Measurements from ENCODE around the gene ILKAP. TPM values are rescaled to one million over a fixed set of nuclear protein-coding genes. Genes with fewer than 3 reads are reported as not detected.

The ILKAP gene
- total RNA-seq, 1 experiment from 2014 or later: 41.5 TPM

DNA sequence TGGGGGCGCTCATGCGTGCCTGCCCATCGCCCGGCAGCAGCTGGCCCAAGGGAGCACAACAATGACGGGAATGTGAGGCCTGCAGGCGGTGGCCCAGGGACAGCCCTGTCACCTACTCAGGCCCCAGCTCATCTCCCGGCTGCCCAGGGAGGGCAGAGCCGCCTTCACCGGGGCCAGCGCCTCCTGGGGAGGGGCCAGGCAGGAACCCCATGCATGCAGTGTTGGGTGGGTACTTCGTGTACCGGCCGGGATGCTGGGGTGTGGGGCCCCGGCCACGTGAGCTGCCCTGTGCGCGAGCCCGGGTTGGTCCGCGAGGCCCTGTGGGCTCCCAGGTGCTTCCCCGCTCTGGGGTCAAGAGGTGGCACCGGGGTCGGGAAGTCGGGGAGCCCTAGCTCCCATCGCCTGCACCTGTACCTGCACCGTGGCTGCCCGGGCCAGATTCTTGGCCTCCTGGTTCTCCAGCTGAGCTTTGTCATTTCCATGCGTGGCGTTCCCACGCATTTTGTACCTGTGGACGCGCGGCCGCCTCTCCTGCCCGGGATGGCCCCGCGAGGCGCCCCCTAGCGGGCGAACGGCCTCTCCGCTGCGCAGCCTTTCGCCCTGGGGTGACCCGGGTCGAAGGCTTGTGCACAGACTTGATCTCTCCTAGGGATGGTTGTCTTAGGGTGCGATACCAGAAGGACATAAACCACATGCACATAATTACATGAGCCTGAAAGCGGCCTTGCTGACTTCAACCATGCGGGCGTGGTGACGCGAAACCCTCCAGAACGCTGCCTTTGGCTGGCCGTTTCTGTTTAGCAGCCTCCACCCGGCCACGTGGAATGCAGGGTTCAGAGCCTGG lies 64.1 kb downstream of the ILKAP start:
- Histone ChIP-seq H3K27me3 (ENCODE audit: insufficient read depth, low read length) (no peaks in the 10 kb centered on the region), H3K23me2 (ENCODE audit: insufficient read length, low read depth, low read length, poor library complexity, severe bottlenecking) (no peaks in the 10 kb centered on the region), H3T11ph (ENCODE audit: low read length) (no peak overlapping the region), H3K23ac (ENCODE audit: insufficient read length, low read depth, low read length) (no peak overlapping the region), H3K18ac (ENCODE audit: insufficient read length, low read depth, low read length) (no peak overlapping the region), H3K9me3 (ENCODE audit: control insufficient read depth, low read depth, low read length) (no peaks in the 10 kb centered on the region), H2BK20ac (ENCODE audit: low read depth, low read length, poor library complexity, severe bottlenecking) (no peak overlapping the region), H3K9ac (ENCODE audit: extremely low read depth, insufficient read length, low read length) (no peak overlapping the region), H2BK12ac (ENCODE audit: insufficient read length, low read depth, low read length) (no peak overlapping the region), H3K79me1 (ENCODE audit: insufficient read depth, low read depth, low read length, poor library complexity, severe bottlenecking) (no peaks in the 10 kb centered on the region), H4K5ac (ENCODE audit: insufficient read length, low read depth, low read length) (no peak overlapping the region), H2AK5ac (ENCODE audit: insufficient read length, low read length) (no peak overlapping the region), H2BK5ac (ENCODE audit: insufficient read length, low read length) (no peak overlapping the region), H3K4ac (ENCODE audit: low read depth, low read length) (no peak overlapping the region), H3K4me2 (ENCODE audit: insufficient read depth, insufficient read length, low read length) (no peak overlapping the region), H3K27ac (ENCODE audit: insufficient read length, low read depth, low read length) (no peak overlapping the region), H2BK120ac (ENCODE audit: low read depth, low read length, poor library complexity, severe bottlenecking) (no peak overlapping the region), H4K91ac (ENCODE audit: insufficient read length, low read depth, low read length) (no peak overlapping the region), H2BK15ac (ENCODE audit: low read depth, low read length) (no peak overlapping the region), H4K20me1 (ENCODE audit: control insufficient read depth, insufficient read depth, insufficient read length) (peaks cover 2% of the 10 kb centered on the region), H4K8ac (replicated peaks; ENCODE audit: insufficient read length, low read depth, low read length) (no peak overlapping the region), H3K4me1 (ENCODE audit: insufficient read depth, low read length) (no peaks in the 10 kb centered on the region), H3K14ac (ENCODE audit: insufficient read depth, low read length) (no peak overlapping the region), H3K79me2 (ENCODE audit: insufficient read depth, low read length) (no peaks in the 10 kb centered on the region), H2AFZ (ENCODE audit: low read length) (no peak overlapping the region), H3K56ac (ENCODE audit: insufficient read length, low read depth, low read length) (no peak overlapping the region)
- Mint-ChIP-seq H3K36me3 (ENCODE audit: insufficient read depth in 1 of 3, low read depth in 3 of 3) (no peaks in the 10 kb centered on the region), H3K4me3 (no peak overlapping the region), H3K4me1 (no peaks in the 10 kb centered on the region), H3K27ac (no peak overlapping the region), H3K9me3 (no peaks in the 10 kb centered on the region), H3K27me3 (ENCODE audit: low read depth) (no peaks in the 10 kb centered on the region; the same call in 1 of the 2 replicates)
- no CpG with 5 or more reads among the region's 56 CpGs for WGBS (ENCODE audit: extremely low coverage, insufficient read length, low lambda C conversion rate)
- peak; percentile 63 for DNase-seq
- TF ChIP-seq, protein P1, sequence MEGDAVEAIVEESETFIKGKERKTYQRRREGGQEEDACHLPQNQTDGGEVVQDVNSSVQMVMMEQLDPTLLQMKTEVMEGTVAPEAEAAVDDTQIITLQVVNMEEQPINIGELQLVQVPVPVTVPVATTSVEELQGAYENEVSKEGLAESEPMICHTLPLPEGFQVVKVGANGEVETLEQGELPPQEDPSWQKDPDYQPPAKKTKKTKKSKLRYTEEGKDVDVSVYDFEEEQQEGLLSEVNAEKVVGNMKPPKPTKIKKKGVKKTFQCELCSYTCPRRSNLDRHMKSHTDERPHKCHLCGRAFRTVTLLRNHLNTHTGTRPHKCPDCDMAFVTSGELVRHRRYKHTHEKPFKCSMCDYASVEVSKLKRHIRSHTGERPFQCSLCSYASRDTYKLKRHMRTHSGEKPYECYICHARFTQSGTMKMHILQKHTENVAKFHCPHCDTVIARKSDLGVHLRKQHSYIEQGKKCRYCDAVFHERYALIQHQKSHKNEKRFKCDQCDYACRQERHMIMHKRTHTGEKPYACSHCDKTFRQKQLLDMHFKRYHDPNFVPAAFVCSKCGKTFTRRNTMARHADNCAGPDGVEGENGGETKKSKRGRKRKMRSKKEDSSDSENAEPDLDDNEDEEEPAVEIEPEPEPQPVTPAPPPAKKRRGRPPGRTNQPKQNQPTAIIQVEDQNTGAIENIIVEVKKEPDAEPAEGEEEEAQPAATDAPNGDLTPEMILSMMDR (conservative IDR thresholded peaks at IDR 0.05): peak; percentile 98

Data from H9 (cell line).